HepG2 (cell line): ENCODE results near the gene NCAM2. TPM values are rescaled to one million over a fixed set of nuclear protein-coding genes. Genes with fewer than 3 reads are reported as not detected.

ENCODE experiments used
- MAFF ChIP-seq: IDR thresholded peaks from 2 replicates; pipeline ENCODE4 v1.6.1; 2011; ENCODE audit warnings: low read depth, low read length, improper control_type of control experiment
- PHF21A ChIP-seq: sonication (generic); formaldehyde crosslinking; IDR thresholded peaks from 2 replicates; pipeline ENCODE4 v1.5.0; 2020; ENCODE audit warnings: mild to moderate bottlenecking, missing genetic modification reagents
- PLRG1 ChIP-seq: fragments of 450-650 bp; conservative IDR thresholded peaks from 2 replicates; pipeline ENCODE4 v1.6.1; 2016
- ZNF224 ChIP-seq: sonication (generic); formaldehyde crosslinking; IDR thresholded peaks from 2 replicates; pipeline ENCODE4 v1.5.0; 2020; ENCODE audit warnings: mild to moderate bottlenecking, missing genetic modification reagents
- ZNF589 ChIP-seq: sonication (generic); formaldehyde crosslinking; conservative IDR thresholded peaks from 2 replicates; pipeline ENCODE4 v1.8.0; 2022; ENCODE audit warnings: mild to moderate bottlenecking, moderate library complexity, missing genetic modification reagents
- polyA plus RNA-seq, 8 experiments: library from polyadenylated mRNA; depleted of rRNA in 3 of 8; stranded (reverse) in 7 of 8; unstranded in 1 of 8; fragments of >200 nt; fragmentation: Illumina TruSeq in 4 of 8; extraction: Trizol in 4 of 8; gene quantifications; 2 replicates each; pipeline versions ENCODE4 v1.2.1 to v1.2.3, GENCODE V29; 2011 to 2016; ENCODE audit warnings: low read depth in 4 of 8, missing spikeins in 1 of 8, mixed read lengths in 1 of 8; ENCODE audit not compliant: insufficient read depth in 1 of 8
- total RNA-seq, 5 experiments: library from RNA; depleted of rRNA; stranded (reverse); fragments of >200 nt; fragmentation: Illumina TruSeq; extraction: Trizol; gene quantifications; 2 replicates each; pipeline ENCODE4 v1.2.3, GENCODE V29; 2016; ENCODE audit warnings: low read depth in 1 of 5
- TF ChIP-seq, protein P1 (sequence below): sonication (generic); formaldehyde crosslinking; IDR thresholded peaks from one replicate; pipeline ENCODE4 v1.5.1; 2020; ENCODE audit warnings: mild to moderate bottlenecking, missing genetic modification reagents; ENCODE audit errors: not compliant biosample characterization
- TF ChIP-seq, protein P2 (sequence below): sonication (generic); formaldehyde crosslinking; IDR thresholded peaks from 2 replicates; pipeline ENCODE4 v1.5.1; 2020; ENCODE audit warnings: missing genetic modification reagents, mild to moderate bottlenecking, borderline replicate concordance

NCAM2 gene
- total and polyA plus RNA-seq, 2 of the 13 experiments (the other 11 are each of a cell fraction or from before 2014, with no cell fraction given): not detected

DNA sequence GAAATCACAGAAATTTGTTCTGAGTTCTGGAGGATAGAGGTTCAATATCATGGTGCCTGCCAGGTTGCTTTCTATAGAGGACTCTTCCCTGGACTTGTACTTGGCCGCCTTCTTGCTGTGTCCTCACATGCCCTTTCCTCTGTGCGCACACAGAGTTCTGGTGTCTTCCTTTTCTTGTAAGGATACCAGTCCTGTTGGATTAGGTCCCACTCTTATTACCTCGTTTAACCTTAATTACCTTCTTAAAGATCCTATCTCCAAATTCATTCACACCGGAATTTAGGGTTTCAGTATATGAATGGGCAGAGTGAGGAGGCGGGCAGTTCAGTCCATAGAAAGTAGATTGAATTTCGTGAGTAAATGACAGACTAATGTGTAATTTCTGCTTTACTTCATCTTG lies 413.9 kb downstream of the NCAM2 start (continued):
- TF ChIP-seq, protein P1, sequence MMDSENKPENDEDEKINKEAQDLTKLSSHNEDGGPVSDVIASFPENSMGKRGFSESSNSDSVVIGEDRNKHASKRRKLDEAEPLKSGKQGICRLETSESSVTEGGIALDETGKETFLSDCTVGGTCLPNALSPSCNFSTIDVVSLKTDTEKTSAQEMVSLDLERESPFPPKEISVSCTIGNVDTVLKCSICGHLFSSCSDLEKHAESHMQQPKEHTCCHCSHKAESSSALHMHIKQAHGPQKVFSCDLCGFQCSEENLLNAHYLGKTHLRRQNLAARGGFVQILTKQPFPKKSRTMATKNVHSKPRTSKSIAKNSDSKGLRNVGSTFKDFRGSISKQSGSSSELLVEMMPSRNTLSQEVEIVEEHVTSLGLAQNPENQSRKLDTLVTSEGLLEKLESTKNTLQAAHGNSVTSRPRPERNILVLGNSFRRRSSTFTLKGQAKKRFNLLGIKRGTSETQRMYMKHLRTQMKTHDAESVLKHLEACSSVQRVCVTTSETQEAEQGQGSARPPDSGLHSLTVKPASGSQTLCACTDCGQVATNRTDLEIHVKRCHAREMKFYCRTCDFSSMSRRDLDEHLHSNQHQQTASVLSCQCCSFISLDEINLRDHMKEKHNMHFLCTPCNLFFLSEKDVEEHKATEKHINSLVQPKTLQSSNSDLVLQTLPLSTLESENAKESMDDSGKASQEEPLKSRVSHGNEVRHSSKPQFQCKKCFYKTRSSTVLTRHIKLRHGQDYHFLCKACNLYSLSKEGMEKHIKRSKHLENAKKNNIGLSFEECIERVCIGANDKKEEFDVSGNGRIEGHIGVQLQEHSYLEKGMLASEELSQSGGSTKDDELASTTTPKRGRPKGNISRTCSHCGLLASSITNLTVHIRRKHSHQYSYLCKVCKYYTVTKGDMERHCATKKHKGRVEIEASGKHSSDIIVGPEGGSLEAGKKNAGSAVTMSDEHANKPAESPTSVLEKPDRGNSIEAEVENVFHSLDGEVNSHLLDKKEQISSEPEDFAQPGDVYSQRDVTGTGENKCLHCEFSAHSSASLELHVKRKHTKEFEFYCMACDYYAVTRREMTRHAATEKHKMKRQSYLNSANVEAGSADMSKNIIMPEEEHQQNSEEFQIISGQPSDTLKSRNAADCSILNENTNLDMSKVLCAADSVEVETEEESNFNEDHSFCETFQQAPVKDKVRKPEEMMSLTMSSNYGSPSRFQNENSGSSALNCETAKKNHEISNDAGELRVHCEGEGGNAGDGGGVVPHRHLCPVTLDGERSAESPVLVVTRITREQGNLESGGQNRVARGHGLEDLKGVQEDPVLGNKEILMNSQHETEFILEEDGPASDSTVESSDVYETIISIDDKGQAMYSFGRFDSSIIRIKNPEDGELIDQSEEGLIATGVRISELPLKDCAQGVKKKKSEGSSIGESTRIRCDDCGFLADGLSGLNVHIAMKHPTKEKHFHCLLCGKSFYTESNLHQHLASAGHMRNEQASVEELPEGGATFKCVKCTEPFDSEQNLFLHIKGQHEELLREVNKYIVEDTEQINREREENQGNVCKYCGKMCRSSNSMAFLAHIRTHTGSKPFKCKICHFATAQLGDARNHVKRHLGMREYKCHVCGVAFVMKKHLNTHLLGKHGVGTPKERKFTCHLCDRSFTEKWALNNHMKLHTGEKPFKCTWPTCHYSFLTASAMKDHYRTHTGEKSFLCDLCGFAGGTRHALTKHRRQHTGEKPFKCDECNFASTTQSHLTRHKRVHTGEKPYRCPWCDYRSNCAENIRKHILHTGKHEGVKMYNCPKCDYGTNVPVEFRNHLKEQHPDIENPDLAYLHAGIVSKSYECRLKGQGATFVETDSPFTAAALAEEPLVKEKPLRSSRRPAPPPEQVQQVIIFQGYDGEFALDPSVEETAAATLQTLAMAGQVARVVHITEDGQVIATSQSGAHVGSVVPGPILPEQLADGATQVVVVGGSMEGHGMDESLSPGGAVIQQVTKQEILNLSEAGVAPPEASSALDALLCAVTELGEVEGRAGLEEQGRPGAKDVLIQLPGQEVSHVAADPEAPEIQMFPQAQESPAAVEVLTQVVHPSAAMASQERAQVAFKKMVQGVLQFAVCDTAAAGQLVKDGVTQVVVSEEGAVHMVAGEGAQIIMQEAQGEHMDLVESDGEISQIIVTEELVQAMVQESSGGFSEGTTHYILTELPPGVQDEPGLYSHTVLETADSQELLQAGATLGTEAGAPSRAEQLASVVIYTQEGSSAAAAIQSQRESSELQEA (CRISPR knock-in tag): no peak
- TF ChIP-seq ZNF589 (no peak), ZNF224 (CRISPR knock-in tag) (no peak), MAFF (no peak), PHF21A (CRISPR knock-in tag) (no peak), PLRG1 (no peak)
- TF ChIP-seq, protein P2, sequence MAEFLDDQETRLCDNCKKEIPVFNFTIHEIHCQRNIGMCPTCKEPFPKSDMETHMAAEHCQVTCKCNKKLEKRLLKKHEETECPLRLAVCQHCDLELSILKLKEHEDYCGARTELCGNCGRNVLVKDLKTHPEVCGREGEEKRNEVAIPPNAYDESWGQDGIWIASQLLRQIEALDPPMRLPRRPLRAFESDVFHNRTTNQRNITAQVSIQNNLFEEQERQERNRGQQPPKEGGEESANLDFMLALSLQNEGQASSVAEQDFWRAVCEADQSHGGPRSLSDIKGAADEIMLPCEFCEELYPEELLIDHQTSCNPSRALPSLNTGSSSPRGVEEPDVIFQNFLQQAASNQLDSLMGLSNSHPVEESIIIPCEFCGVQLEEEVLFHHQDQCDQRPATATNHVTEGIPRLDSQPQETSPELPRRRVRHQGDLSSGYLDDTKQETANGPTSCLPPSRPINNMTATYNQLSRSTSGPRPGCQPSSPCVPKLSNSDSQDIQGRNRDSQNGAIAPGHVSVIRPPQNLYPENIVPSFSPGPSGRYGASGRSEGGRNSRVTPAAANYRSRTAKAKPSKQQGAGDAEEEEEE (CRISPR knock-in tag): no peak
